ENCODE data around the gene GRAMD2A.

Gene GRAMD2A

DNA sequence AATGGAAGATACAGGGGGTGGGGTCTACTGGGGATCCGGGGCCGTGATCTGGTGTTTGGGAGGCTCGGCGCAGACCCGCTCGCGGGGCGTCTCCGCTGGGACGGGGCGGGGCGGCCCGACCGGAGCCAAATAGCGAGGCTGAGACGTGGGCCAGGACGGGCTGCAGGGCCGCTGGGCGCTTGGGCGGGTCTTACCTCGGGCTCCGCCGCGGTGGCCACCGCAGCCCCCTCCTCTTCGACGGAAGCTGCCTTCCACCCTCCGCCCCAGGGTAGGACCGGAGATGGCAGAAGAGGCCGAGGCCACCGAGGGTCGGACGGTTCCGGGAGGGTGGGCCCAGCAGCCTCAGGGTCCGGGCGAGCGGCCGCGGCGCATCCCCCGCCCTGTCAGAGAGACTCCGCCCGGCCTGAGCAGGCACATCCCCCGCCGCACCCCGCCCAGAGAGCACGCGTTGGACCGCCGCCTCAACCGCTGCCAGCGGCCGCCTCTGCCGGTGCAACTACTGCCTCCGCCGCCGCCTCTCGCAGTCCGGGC lies 80.0 kb downstream of the GRAMD2A start (continued):
- TF ChIP-seq ZNF274 (IDR thresholded peaks at IDR 0.05; ENCODE audit: low read length) (no peak), ZNF274 (tag by site-specific recombination; IDR thresholded peaks at IDR 0.05; ENCODE audit: borderline replicate concordance) (no peak), ZNF514 (tag by site-specific recombination; IDR thresholded peaks at IDR 0.05) (no peak), ZBTB48 (tag by site-specific recombination; IDR thresholded peaks at IDR 0.05) (peak; percentile 35; the same call in 1 of the 2 replicates), YY2 (tag by site-specific recombination; IDR thresholded peaks at IDR 0.05) (0 out of 2 replicates have a peak, but pooled peaks have one; percentile 36), MZF1 (tag by site-specific recombination; IDR thresholded peaks at IDR 0.05; ENCODE audit: borderline replicate concordance) (0 out of 2 replicates have a peak, but pooled peaks have one; percentile 29), ZNF792 (tag by site-specific recombination; IDR thresholded peaks at IDR 0.05) (peak; percentile 88), ZFP69B (tag by site-specific recombination; IDR thresholded peaks at IDR 0.05) (peak; percentile 99), ZNF629 (tag by site-specific recombination; IDR thresholded peaks at IDR 0.05) (peak; percentile 43), GFI1B (tag by site-specific recombination; IDR thresholded peaks at IDR 0.05) (no peak), ZBTB8A (tag by site-specific recombination; IDR thresholded peaks at IDR 0.05) (peak; percentile 98), SETDB1 (IDR thresholded peaks at IDR 0.05; ENCODE audit: insufficient read length, low read length) (no peak), ZNF335 (tag by site-specific recombination; conservative IDR thresholded peaks at IDR 0.05) (peak; percentile 88), SCRT1 (tag by site-specific recombination; IDR thresholded peaks at IDR 0.05; ENCODE audit: borderline replicate concordance) (no peak), ZNF670 (tag by site-specific recombination; IDR thresholded peaks at IDR 0.05; ENCODE audit: low read depth) (no peak), ZNF571 (tag by site-specific recombination; IDR thresholded peaks at IDR 0.05) (no peak), MYNN (tag by site-specific recombination; IDR thresholded peaks at IDR 0.05; ENCODE audit: borderline replicate concordance) (0 out of 2 replicates have a peak, but pooled peaks have one; percentile 52), ZNF768 (tag by site-specific recombination; IDR thresholded peaks at IDR 0.05) (no peak; the same call in 1 of the 2 replicates), ZNF184 (tag by site-specific recombination; IDR thresholded peaks at IDR 0.05) (0 out of 2 replicates have a peak, but pooled peaks have one; percentile 77), MEIS1 (CRISPR knock-in tag; IDR thresholded peaks at IDR 0.05; ENCODE audit: borderline replicate concordance) (no peak), ZNF433 (tag by site-specific recombination; IDR thresholded peaks at IDR 0.05; ENCODE audit: low read depth) (no peak), ZNF837 (tag by site-specific recombination; IDR thresholded peaks at IDR 0.05) (peak; percentile 80; the same call in 1 of the 2 replicates), ZNF621 (tag by site-specific recombination; IDR thresholded peaks at IDR 0.05) (no peak), TRIM28 (IDR thresholded peaks at IDR 0.05; ENCODE audit: borderline replicate concordance, low read length) (no peak)
- TF ChIP-seq, protein P1, sequence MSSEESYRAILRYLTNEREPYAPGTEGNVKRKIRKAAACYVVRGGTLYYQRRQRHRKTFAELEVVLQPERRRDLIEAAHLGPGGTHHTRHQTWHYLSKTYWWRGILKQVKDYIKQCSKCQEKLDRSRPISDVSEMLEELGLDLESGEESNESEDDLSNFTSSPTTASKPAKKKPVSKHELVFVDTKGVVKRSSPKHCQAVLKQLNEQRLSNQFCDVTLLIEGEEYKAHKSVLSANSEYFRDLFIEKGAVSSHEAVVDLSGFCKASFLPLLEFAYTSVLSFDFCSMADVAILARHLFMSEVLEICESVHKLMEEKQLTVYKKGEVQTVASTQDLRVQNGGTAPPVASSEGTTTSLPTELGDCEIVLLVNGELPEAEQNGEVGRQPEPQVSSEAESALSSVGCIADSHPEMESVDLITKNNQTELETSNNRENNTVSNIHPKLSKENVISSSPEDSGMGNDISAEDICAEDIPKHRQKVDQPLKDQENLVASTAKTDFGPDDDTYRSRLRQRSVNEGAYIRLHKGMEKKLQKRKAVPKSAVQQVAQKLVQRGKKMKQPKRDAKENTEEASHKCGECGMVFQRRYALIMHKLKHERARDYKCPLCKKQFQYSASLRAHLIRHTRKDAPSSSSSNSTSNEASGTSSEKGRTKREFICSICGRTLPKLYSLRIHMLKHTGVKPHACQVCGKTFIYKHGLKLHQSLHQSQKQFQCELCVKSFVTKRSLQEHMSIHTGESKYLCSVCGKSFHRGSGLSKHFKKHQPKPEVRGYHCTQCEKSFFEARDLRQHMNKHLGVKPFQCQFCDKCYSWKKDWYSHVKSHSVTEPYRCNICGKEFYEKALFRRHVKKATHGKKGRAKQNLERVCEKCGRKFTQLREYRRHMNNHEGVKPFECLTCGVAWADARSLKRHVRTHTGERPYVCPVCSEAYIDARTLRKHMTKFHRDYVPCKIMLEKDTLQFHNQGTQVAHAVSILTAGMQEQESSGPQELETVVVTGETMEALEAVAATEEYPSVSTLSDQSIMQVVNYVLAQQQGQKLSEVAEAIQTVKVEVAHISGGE (tag by site-specific recombination; conservative IDR thresholded peaks at IDR 0.05; ENCODE audit: low read depth): peak; percentile 85
- TF ChIP-seq, protein P2, sequence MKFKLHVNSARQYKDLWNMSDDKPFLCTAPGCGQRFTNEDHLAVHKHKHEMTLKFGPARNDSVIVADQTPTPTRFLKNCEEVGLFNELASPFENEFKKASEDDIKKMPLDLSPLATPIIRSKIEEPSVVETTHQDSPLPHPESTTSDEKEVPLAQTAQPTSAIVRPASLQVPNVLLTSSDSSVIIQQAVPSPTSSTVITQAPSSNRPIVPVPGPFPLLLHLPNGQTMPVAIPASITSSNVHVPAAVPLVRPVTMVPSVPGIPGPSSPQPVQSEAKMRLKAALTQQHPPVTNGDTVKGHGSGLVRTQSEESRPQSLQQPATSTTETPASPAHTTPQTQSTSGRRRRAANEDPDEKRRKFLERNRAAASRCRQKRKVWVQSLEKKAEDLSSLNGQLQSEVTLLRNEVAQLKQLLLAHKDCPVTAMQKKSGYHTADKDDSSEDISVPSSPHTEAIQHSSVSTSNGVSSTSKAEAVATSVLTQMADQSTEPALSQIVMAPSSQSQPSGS (tag by site-specific recombination; IDR thresholded peaks at IDR 0.05; ENCODE audit: low read depth): no peak
- TF ChIP-seq, protein P3, sequence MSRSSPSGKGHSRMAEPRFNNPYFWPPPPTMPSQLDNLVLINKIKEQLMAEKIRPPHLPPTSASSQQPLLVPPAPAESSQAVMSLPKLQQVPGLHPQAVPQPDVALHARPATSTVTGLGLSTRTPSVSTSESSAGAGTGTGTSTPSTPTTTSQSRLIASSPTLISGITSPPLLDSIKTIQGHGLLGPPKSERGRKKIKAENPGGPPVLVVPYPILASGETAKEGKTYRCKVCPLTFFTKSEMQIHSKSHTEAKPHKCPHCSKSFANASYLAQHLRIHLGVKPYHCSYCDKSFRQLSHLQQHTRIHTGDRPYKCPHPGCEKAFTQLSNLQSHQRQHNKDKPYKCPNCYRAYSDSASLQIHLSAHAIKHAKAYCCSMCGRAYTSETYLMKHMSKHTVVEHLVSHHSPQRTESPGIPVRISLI (tag by site-specific recombination; IDR thresholded peaks at IDR 0.05): no peak
- TF ChIP-seq, protein P4, sequence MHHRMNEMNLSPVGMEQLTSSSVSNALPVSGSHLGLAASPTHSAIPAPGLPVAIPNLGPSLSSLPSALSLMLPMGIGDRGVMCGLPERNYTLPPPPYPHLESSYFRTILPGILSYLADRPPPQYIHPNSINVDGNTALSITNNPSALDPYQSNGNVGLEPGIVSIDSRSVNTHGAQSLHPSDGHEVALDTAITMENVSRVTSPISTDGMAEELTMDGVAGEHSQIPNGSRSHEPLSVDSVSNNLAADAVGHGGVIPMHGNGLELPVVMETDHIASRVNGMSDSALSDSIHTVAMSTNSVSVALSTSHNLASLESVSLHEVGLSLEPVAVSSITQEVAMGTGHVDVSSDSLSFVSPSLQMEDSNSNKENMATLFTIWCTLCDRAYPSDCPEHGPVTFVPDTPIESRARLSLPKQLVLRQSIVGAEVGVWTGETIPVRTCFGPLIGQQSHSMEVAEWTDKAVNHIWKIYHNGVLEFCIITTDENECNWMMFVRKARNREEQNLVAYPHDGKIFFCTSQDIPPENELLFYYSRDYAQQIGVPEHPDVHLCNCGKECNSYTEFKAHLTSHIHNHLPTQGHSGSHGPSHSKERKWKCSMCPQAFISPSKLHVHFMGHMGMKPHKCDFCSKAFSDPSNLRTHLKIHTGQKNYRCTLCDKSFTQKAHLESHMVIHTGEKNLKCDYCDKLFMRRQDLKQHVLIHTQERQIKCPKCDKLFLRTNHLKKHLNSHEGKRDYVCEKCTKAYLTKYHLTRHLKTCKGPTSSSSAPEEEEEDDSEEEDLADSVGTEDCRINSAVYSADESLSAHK (tag by site-specific recombination; IDR thresholded peaks at IDR 0.05): no peak
- TF ChIP-seq, protein P5, sequence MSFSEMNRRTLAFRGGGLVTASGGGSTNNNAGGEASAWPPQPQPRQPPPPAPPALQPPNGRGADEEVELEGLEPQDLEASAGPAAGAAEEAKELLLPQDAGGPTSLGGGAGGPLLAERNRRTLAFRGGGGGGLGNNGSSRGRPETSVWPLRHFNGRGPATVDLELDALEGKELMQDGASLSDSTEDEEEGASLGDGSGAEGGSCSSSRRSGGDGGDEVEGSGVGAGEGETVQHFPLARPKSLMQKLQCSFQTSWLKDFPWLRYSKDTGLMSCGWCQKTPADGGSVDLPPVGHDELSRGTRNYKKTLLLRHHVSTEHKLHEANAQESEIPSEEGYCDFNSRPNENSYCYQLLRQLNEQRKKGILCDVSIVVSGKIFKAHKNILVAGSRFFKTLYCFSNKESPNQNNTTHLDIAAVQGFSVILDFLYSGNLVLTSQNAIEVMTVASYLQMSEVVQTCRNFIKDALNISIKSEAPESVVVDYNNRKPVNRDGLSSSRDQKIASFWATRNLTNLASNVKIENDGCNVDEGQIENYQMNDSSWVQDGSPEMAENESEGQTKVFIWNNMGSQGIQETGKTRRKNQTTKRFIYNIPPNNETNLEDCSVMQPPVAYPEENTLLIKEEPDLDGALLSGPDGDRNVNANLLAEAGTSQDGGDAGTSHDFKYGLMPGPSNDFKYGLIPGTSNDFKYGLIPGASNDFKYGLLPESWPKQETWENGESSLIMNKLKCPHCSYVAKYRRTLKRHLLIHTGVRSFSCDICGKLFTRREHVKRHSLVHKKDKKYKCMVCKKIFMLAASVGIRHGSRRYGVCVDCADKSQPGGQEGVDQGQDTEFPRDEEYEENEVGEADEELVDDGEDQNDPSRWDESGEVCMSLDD (tag by site-specific recombination; IDR thresholded peaks at IDR 0.05): peak; percentile 72

All from HEK293 (cell line).